Glomerular visceral epithelial cell (primary cell): ENCODE measurements around the gene PAPPA.

ENCODE experiments used
- DNase-seq: peaks from one replicate; pipeline ENCODE4 v3.0.0-alpha.2; 2016; ENCODE audit errors: extremely low spot score

PAPPA gene

DNA sequence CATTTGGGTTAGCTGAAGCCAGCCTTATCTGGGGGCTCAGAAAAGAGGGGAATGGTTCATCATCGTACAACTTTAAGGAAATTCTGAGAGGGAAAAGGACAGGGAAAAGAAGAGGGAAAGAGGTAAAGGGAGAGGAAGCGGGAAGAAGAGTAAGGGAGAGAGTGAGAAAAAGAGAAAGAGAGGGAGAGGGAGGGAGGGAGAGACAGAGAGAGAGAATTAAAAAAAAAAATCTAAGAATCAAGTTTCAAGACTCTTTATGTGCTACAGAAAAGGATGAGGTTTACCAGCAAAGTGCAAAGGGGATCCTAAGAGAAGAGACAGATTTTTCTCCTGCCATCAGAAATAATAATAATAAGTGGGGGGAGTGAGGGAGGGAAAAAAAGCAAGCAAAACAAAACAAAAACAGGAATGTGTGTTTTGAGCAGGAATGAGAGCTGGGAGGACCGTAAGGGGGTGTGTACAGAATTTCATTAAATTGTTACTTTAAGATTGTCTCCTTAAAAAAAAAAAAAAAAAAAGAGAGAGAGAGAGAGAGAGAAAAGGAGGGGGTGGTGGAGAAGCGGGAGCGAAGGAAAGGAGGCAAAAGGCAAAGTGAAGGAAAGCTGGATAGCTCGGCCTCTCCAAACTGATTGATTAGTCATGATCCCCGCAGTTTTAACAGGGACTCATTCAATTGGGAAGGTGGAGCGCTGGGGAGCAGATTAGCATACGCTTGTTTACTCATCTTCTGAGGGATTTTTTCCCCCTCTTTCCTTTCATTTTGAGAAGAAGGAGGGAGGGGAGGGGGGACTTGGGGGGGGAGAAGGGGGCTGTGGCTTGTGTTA is 438 bp upstream of the PAPPA start:
- peak; percentile 25 for DNase-seq

DNA sequence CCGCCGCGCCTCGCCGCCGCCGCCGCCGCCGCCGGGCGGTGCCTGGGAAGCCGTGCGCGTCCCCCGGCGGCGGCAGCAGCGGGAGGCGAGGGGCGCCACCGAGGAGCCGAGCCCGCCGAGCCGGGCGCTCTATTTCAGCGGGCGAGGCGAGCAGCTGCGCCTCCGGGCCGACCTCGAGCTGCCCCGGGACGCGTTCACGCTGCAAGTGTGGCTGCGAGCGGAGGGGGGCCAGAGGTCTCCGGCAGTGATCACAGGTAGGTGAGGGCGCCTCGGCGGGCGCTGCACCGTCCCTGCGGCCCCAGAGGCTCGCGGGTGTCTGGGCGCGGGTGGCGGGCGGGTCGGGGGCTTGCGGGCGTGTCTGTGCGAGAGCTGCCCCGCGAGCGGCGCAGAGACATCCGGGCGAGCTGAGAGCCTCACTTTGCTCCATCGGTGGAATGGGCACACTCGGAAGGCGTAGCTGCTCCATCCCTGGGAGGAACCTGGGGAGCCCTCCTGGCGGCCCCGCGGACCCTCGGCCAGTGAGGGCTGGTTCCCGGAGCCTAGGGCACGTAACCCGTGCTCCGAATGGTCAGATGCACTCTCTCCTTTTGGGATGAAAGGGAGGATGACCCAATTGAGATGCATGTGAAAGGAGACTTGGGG is 864 bp downstream of the PAPPA start:
- DNase-seq, result peak; percentile 48

DNA sequence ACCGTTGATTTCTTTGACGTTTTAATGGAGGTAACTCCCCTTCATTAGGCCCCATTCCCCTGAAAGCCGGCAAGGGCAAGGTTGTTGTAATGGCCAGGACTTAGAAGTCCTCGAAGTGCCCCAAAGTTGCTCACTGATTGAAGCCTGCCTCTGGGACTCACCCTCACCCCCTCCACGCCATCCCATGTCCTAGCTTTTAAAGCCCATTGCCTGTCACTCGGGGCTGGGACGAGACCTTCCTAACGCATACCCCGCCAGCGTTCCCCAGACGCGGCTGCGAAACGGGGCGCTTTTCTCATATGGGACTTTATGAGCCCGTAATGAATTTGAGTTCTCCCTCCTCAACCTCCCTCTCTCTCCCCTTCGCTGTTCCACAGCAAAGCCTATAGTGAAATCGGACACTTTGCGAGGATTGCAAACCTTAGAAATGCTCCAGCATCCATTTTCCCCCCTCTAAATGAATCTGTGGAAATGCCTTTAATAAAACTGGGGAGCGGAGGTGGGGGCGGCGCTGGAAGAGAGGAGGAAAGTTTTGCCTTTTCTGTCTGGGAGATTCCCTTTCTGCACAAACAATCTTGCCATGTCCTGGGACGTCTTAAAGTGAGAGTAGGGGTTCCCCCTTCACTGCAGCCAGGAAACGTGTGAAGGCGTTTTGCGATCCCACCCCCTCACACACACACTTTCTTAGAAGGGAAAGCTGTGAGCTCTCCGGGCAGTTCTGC is 1.5 kb downstream of the PAPPA start:
- peak; percentile 50 for DNase-seq

DNA sequence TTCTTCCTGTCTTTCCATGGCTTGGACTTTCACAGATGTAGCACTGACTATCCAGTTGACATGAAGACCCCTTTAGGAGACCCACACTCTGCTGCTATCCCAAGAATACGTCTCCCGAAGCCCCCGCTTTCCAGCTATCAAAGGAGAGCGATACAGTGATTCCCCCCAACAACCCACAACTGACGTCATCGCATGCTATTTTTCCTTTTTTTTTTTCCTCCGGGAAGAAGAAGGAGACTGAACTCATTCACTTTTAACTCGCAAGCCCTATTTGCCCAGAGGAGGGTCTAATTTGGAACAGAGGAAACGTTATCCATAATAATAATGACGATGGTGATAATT is 2.1 kb downstream of the PAPPA start:
- DNase-seq, result peak; percentile 53

DNA sequence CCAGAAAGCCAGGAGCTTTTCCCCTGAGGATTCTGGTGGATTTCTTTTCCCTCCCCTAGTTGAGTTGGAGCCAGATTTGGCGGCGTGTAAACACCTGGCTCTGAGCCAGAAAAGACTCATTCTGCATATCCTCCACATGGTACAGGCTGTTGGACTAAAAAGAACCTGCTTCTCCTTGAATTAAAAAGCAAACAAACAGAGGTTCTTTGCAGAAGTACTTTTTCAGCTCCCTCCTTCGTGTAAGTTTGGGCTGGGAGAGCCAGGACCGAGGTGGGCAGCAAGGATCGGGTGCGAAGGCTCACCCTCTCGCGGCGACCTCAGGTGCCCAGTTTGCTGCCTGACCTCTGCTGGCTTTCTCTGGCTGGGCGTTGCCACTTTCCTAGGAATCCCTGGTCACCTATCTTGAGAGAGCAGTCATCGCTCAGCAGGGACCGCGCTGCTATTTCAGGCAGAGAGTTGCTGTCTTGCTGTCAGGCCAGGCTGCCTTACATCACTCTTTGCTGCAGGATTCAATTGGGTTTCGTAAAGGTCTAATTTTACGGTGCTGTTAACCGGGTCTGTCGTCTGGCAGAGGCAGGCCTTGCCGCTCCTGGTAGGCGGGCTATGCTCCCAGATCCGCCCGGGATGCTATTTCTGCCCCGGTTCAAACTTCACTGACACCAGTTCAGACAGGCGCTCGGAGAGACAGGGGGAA is 3.2 kb downstream of the PAPPA start:
- peak; percentile 68 for DNase-seq

DNA sequence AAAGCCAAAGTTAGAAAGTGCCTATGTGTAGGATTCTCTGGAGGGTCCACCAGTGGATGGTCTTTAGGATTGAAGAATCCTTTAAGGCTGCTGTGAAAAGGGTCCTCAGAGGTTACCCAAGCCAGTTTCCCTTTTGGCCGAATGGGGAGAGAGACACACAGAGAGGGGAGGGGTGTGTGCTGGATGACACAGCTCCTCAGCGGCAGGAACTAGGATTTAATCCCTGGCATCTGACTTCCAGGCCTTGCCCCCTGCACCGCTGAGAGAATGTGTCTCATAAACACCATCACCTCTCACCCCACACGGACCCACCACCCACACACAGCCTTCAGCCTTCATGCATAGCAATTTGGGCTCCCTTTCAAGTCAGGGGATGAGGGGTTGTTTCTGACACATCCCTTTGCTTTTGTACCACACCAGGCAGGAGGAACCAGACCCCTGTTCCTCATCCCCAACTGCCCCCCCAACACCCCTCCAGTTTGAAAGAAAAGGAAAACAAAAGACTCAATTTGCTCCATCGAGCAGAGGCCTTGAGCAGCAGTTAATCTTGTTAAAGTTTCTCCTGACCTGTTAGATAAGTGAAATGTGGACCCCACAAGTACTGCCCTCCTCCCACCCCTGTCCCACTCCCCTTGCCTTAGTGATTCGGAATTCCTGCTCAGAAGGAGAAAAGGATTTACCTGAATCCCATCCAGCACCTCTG is 4.0 kb downstream of the PAPPA start:
- DNase-seq, result peak; percentile 72

DNA sequence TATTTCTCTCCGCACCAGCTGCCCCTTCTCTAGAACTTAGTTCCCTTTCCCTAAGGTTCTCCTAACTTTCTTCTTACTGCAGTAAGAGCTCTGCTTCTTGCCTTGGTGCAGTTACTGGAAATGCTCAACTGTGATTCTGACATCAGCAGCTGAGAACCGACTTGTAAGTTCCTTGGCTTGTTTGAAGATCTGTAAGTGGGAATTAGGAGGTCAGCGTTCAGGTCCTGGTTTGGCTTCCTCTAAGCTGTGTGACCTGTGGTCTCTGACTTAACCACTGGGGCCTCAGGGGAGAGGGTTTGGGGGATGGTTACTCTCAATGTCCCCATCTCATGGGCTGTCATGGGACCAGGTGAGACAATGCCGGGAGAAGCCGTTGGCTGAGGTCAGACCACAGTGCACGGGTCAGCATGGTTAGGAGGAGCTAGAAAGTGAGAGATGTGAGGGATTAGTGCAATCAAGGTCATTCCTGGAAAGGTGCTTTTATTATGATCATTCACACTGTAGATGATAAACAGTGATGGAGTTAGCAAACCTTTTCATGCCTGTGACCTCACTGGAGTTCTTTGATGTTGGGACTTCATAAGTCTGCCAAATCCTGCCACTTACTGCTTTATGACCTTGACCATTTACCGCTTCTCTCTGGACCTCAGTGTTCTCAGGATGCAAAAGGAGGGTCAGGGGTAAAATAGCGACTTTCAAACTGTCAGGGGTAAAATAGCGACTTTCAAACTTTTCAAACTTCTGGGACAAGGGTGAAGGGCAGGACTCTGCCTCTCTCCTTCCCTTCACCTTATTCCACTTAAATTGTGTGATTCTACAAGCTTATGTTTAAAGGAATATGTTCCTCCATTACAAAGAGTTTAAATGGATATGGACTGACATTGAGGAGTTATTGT is 7.3 kb downstream of the PAPPA start:
- DNase-seq, result no peak

DNA sequence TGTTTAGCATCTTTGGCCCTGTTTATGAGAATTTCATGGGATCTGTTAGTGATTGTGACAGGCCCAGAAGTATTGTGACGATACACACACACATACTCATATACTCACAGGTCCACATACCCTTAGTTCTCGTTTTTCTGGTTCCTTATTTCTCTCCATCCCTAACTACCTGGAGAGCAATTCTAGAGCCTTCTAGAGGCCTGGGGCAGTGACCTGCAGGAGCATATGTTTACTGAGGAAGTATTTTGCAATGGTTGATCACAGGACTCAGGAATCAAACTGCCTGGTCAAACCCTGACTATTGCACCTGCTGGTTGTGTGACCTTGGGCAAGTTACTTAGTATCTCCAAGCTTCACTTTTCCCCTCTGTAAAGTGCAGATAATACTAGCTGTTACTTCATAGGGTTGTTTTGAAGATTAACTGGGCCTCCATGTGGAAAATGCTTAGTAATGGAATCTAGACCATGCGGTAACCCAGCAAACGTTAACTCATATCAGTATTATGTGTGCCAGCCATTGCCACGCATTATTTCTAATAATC is 8.7 kb downstream of the PAPPA start:
- DNase-seq, result no peak

DNA sequence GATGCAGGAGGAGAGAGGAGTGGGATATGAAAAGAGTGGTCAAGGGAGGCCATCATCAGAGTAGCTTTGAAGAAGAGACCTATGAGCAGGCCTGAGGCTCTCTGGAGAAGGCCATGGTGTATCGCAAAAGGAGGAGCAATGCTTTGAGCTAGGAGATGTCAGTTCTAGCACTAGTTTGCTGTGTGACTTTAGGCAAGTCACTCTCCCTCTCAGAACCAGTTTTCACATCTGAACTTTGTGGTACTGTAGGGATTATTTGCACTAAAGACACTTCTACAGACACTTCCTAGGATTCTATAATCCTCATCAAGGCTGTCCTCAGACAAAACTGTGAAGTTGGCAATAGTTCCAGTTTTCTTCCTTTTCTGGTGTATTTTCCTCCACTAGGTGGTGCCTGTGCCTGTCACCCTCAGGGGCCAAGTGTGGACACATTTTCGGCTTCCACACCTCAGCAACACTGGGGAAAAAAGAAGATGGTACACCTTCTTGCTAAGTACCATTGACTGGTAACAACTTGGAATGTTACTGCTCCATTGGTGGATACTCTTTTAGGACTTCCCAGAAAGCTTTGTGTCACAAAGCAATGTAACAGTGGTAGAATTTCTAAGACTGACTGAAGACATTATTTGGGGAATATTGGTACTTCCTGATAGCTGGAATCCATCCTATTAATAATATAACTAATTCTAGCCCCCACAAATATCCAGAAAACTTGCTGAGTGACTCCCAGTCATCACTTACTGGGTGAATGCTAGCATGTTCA is 9.9 kb downstream of the PAPPA start:
- no peak for DNase-seq

DNA sequence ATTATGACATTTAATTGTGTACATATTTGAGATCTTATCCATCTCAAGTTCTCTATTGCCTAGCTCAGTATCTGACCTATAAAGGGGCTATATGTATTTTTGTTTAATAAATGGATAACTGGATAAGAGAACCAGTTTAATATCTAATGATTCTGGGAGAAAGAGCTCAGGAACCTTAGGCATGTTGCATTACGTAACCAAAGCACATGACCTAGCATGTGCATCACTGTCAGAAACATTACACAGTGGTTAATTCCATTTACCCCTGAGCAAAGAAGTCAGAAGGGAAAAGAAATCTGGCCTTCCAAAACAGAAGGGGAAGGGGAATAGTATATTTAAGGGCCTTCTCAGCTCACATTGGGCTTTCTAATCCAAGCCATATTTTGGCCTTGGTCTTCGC is 12.3 kb downstream of the PAPPA start:
- DNase-seq, result no peak

DNA sequence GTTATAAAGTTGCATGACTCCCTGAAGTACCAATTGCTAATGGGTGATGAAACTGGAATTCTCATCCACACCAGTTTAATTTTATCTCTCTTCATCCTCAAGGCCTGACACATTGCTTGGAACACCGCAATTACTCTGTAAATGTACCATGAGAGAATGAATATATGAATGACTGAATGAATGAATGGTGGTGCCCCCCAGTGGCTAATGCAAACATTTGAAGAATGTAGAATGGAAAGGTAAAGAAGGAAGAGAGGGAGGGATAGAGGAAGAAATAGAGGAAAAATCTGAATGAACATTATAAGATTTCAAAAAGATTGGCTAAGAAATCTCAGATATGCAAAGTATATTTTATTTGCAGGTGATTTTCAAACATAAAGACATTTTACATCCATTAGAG is 13.1 kb downstream of the PAPPA start:
- no peak for DNase-seq

DNA sequence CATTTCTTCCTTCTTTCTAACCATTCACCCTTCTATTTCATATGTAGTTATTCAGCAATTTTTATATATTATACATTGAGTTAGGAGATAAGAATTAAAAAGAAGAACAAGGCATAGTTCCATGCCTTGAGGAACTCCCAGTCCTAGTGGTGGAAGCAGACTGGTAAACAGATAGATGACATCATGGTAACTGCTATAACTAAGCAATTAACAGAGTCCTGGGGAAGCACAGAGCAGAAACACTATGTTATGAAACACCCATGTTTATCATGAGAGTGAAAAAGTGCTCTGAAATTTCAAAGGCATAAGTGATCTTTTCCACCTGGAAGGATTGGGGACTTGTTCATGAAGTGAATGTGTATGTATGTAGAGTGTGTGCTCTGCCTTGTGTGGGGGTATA is 14.6 kb downstream of the PAPPA start:
- DNase-seq, result no peak

DNA sequence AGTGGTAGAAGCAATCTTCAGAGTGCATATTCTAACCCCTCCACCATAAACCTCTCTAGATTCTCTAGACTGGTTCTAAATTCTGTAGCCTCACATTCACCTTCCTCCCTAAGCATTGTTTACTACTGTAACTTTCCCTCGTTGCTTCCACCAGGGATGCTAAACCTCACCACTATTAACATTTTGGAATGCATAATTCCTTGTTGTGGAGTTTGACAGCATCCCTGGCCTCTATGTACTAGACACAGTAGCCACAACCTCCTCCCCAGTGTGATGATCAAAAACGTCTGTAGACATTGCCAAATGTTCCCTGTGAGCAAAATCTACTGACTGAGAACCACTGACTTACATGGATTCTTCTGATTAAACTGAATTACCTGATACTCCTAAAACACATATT is 18.6 kb downstream of the PAPPA start:
- no peak for DNase-seq

DNA sequence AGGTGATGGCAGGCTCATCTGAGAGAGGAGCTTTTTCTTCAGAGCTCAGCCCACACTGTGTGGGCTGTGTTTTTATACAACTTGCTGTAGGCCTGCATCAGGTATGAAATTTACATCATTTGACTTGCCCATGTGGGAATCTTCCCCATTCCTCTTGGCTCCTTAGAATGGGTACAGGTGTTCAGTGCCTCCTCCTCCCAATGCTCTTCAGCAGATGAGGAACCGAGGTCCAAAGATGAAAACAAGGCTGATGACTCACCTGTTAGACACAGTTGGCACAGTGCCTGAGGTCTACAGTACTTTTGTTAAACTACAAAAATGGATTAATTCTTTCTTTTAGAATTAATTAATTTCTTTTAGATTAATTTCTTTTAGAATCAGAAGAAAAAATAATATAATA is 20.8 kb downstream of the PAPPA start:
- DNase-seq, result peak; percentile 28

DNA sequence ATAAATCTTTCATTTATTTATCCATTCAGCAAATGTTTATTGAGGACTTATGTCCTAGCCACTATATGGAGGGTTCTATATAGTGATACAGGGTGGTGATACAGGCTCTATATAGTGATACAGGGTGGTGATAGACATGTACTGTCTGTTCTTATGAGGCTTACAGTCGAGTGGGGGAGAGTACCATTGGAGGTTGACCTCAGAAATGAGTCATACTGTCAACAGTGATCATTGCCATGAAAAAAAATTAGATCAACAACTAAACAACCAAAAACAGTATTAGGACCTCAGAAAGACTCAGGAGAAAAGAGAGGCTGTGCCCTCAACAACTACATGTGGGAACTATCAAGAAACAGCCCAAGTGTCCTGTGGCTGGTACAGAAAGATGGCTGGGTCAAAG is 22.0 kb downstream of the PAPPA start:
- DNase-seq, result no peak

DNA sequence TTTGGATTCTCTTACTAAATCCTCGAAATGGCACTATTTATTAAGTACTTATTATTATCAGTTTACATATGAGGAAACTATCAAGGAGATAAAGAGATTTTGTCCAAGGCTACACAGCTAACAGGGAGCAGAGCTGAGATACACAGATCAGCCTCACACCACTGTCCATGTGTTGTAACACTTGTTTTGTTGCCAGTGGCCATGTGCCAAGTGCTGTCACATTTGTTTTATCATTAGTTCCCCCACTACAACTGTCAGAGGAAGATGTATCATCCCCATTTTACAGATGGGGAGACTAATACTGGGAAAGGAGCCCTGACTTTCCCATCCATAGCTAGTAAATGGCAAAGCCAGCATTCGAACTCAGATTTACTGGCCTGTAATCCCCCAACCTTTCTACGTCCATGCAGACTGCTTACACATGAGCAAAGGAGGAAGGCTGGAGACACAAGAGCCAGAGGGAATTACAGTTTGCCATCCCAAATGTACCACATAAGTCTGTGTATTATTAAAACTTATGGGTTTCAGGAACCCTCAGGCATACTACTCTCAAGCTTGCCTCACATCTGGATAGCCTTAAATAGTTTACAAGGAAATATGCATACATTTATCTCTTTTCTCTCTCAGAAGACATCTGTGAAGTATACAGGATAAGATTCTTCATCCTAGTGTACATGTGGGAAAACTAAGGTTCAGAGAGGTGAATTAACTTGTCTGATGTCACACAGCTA is 25.1 kb downstream of the PAPPA start:
- no peak for DNase-seq

DNA sequence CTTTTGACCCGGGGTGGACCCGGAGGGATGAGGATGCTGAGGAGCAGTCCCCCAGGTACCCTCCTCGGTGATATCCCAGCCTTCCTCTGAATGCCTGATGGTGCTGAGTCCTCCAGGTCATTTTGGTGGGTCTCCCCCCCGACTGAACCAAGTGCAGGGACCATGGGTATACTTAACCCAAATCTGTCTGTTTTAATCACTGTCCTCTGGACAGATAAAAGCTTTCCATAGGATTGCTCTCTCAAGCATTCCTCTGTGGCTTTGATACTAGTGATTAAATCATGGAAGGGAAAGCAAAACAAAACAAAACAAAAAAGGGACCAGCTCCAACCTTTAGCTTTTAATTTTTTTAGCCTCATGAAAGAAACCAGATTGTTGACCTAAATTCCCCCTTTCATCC is 26.0 kb downstream of the PAPPA start:
- DNase-seq, result no peak

DNA sequence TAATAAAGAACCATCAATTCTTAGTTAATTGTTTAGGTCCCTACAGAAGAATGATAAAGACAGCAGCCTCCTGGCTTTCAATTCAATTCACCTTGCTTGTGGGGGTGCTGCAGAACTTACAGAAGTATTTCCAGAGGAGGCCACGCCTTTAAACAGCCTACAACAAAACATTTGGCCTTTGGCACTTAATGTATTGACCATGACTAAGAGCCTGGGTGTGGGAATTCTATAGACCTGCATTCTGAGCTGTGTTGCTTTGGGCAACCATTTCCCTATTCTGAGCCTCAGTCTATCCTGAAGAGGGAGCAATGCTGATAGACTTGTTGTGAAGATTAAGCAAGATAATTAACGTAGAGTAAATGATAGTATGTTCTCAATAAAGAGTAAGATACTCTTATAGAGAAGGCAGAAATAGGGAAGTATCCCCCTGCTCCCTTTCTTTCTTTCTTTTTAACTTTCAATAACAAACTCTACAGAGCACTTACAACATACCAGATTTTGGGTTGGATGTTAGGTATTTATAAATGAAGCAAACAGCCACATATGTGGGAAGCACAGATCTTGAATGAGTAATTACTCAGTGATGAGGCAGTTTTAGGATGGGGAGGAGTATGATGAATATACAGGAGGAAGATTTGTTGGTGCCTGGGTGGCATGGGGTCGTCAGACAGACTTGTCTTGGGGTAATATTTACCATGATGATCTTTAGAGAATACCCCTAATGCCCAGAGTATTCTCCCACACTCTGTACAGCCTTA is 28.4 kb downstream of the PAPPA start:
- DNase-seq, result no peak
